ENCODE results near the gene BUB1B.

BUB1B gene

GRCh38 chr15:40250304-40250656 lies 89.4 kb downstream of the BUB1B start:
- Histone ChIP-seq H3K27ac (ENCODE audit: poor library complexity, severe bottlenecking) (peak overlapping the region; percentile 21), H3K4me1 (ENCODE audit: insufficient read depth, poor library complexity, severe bottlenecking) (peaks cover 29% of the 10 kb centered on the region), H3K4me3 (ENCODE audit: severe bottlenecking) (no peak overlapping the region), H3K27me3 (ENCODE audit: insufficient read depth, poor library complexity, severe bottlenecking) (no peaks in the 10 kb centered on the region), H3K36me3 (ENCODE audit: low read depth) (no peaks in the 10 kb centered on the region; the same call in 1 of the 2 replicates), H3K9me3 (ENCODE audit: severe bottlenecking) (no peaks in the 10 kb centered on the region)
- ATAC-seq (ENCODE audit: low read depth), result no peak
- no peak for DNase-seq (ENCODE audit: low spot score)
- no peak for TF ChIP-seq CTCF (IDR thresholded peaks at IDR 0.05; ENCODE audit: poor library complexity, severe bottlenecking)

GRCh38 chr15:40250771-40251483 lies 90.1 kb downstream of the BUB1B start:
- no peak for TF ChIP-seq CTCF (IDR thresholded peaks at IDR 0.05; ENCODE audit: poor library complexity, severe bottlenecking)
- Histone ChIP-seq H3K36me3 (ENCODE audit: low read depth) (no peaks in the 10 kb centered on the region; the same call in 1 of the 2 replicates), H3K27ac (ENCODE audit: poor library complexity, severe bottlenecking) (no peak overlapping the region), H3K9me3 (ENCODE audit: severe bottlenecking) (no peaks in the 10 kb centered on the region), H3K27me3 (ENCODE audit: insufficient read depth, poor library complexity, severe bottlenecking) (no peaks in the 10 kb centered on the region), H3K4me3 (ENCODE audit: severe bottlenecking) (no peak overlapping the region), H3K4me1 (ENCODE audit: insufficient read depth, poor library complexity, severe bottlenecking) (peaks cover 23% of the 10 kb centered on the region)
- DNase-seq (ENCODE audit: low spot score) (peak; percentile 52), ATAC-seq (ENCODE audit: low read depth) (no peak)

DNA sequence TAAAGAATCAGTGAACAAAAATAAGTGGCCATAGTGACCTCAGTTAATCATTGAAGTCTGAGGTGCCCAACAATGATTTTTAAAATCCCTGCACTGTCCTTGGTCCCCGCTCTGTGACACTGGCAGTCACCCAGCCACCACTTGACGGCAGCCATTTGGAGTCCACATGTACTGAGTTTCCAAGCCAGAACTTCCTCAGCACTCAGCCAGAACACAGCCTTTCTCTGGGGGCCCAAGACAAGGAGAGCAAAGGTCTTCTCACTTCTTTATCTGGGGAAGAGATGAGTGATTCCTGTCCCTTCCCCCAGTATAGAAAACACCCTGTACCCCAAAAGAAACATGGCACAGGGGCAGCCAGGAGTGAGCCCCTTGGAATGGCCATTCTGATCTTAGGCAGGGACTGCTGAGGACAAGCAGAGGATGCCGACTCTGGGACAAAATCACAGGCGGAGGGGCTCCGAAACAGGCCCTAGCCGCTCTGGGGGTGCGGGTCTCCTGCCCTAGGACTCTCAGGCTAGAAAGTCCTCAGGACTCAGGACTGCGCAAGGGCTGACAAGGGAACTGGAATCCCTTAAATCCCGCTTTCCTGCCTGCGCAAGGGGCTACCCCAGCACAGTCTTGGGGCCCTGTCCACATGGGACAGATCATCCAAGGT lies 90.7 kb downstream of the BUB1B start:
- H3K4me3 ChIP-seq (ENCODE audit: severe bottlenecking), result no peak overlapping the region
- no peak for ATAC-seq (ENCODE audit: low read depth)
- H3K36me3 ChIP-seq (ENCODE audit: low read depth), result no peaks in the 10 kb centered on the region; the same call in 1 of the 2 replicates
- no peak for TF ChIP-seq CTCF (IDR thresholded peaks at IDR 0.05; ENCODE audit: poor library complexity, severe bottlenecking)
- no peak overlapping the region for H3K27ac ChIP-seq (ENCODE audit: poor library complexity, severe bottlenecking)
- H3K9me3 ChIP-seq (ENCODE audit: severe bottlenecking), result no peaks in the 10 kb centered on the region
- peak; percentile 55 for DNase-seq (ENCODE audit: low spot score)
- no peaks in the 10 kb centered on the region for H3K27me3 ChIP-seq (ENCODE audit: insufficient read depth, poor library complexity, severe bottlenecking)
- H3K4me1 ChIP-seq (ENCODE audit: insufficient read depth, poor library complexity, severe bottlenecking), result peaks cover 16% of the 10 kb centered on the region

DNA sequence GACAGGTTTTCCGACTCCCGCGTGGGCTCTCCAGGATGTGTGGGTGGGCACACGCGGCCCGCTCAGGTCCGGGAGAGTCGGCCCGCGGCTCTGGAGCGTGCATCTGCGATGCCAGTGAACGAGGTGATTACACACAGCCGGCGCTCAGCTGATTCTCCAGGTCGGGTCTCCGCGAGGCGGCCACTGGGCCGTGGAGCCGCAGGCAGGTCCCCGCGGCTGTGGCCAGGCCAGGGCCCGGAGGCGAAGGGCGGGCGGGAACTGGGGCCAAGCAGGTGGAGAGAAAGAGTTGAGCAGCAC lies 91.2 kb downstream of the BUB1B start:
- no peak overlapping the region for H3K4me3 ChIP-seq (ENCODE audit: severe bottlenecking)
- H3K9me3 ChIP-seq (ENCODE audit: severe bottlenecking), result no peaks in the 10 kb centered on the region
- no peak for TF ChIP-seq CTCF (IDR thresholded peaks at IDR 0.05; ENCODE audit: poor library complexity, severe bottlenecking)
- peaks cover 12% of the 10 kb centered on the region for H3K4me1 ChIP-seq (ENCODE audit: insufficient read depth, poor library complexity, severe bottlenecking)
- H3K27ac ChIP-seq (ENCODE audit: poor library complexity, severe bottlenecking), result no peak overlapping the region
- H3K27me3 ChIP-seq (ENCODE audit: insufficient read depth, poor library complexity, severe bottlenecking), result no peaks in the 10 kb centered on the region
- H3K36me3 ChIP-seq (ENCODE audit: low read depth), result no peaks in the 10 kb centered on the region; the same call in 1 of the 2 replicates
- DNase-seq (ENCODE audit: low spot score) (no peak), ATAC-seq (ENCODE audit: low read depth) (no peak)

Data from RWPE2 (cell line).